ENCODE data around the gene ANKFN1.

DNA sequence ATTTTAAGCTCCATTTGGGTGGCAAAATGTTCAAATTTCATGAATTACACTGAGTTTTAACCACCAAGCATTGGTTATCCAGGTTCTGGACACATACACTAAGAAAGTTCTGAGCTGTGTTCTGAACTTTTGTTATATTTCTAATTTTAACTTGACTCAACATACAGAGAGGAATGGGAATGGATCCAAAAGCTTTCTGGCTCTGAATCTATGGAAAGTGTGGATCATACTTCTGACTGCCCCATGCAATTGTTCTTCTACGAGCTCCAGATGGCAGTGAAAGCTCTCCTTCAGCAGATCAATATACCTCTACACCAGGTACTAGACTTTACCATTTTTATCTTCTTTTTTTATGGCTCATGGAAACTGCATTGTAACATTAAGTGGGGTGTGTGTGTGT, 327.2 kb downstream of the ANKFN1 start:
- TF ChIP-seq, protein P1, sequence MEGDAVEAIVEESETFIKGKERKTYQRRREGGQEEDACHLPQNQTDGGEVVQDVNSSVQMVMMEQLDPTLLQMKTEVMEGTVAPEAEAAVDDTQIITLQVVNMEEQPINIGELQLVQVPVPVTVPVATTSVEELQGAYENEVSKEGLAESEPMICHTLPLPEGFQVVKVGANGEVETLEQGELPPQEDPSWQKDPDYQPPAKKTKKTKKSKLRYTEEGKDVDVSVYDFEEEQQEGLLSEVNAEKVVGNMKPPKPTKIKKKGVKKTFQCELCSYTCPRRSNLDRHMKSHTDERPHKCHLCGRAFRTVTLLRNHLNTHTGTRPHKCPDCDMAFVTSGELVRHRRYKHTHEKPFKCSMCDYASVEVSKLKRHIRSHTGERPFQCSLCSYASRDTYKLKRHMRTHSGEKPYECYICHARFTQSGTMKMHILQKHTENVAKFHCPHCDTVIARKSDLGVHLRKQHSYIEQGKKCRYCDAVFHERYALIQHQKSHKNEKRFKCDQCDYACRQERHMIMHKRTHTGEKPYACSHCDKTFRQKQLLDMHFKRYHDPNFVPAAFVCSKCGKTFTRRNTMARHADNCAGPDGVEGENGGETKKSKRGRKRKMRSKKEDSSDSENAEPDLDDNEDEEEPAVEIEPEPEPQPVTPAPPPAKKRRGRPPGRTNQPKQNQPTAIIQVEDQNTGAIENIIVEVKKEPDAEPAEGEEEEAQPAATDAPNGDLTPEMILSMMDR (IDR thresholded peaks at IDR 0.05; ENCODE audit: low read depth, low read length, poor library complexity, severe bottlenecking), result no peak
- no peak for TF ChIP-seq EZH2phosphoT487 (IDR thresholded peaks at IDR 0.05; ENCODE audit: borderline replicate concordance, low read length)

Data from DOHH2 (cell line).